C4-2B (cell line): ENCODE measurements around the gene FAM117A.
A peak's percentile ranks its signal among the peaks of the same experiment; 100 is the strongest.

ENCODE experiments used
- H3K27ac ChIP-seq: fragments of 450-650 bp; 2 replicates; pipeline ENCODE4 v1.5.1; 2017
- CTCF ChIP-seq: fragments of 450-650 bp; conservative IDR thresholded peaks from 2 replicates; pipeline ENCODE4 v1.5.1; 2017; ENCODE audit warnings: mild to moderate bottlenecking
- ZFX ChIP-seq: fragments of 450-650 bp; IDR thresholded peaks from 2 replicates; pipeline ENCODE4 v1.6.1; 2017

The FAM117A gene, protein sequence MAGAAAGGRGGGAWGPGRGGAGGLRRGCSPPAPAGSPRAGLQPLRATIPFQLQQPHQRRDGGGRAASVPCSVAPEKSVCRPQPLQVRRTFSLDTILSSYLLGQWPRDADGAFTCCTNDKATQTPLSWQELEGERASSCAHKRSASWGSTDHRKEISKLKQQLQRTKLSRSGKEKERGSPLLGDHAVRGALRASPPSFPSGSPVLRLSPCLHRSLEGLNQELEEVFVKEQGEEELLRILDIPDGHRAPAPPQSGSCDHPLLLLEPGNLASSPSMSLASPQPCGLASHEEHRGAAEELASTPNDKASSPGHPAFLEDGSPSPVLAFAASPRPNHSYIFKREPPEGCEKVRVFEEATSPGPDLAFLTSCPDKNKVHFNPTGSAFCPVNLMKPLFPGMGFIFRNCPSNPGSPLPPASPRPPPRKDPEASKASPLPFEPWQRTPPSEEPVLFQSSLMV

GRCh38 chr17:49763735-49764558 lies at the start of gene FAM117A:
TSS of gene FAM117A (minus strand) at chr17:49764131. CDS start at chr17:49764087, 44 bp downstream.
- TF ChIP-seq ZFX (no peak), CTCF (no peak)
- peak within 1 kb of the TSS; percentile 64 for H3K27ac ChIP-seq

DNA sequence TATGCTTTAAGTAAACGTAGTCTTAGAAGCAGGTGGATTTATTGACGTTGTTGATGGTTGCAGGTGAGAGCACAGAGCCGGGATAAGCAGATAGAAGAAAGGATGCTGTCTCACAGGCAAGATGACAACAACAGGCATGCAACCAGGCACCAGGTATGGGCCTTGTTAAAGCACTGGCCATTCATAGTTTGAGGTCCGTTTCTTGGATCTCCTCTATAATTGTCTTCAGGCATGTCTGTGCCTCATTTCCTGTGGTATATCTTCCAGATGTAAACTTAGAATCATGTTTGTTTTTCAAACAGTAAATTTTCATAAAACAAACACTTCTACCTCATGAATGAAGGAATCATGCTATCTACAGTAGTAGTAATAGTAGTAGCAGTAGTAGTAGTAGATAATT lies 45.1 kb upstream of the FAM117A start:
- no peak for TF ChIP-seq CTCF
- no peak for TF ChIP-seq ZFX
- H3K27ac ChIP-seq, result no peak overlapping the region

DNA sequence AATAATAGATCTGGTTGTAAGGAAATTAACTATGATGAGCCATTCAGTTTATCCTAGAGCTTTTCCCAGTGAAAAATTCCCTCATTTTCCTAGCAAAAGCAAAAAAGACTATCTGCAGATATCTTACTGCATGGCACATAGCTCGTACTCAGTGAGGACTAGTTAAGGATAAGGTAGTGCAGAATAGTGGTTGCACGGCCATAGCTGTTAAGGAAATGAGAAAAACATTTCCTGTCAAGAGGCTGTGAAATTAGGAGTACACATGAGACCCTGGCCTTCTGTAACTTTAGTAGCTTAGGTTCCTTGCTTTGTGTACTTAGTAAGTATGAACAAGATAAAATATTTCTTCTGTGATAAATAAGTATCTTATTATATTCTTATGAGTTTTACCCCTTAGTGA lies 34.8 kb upstream of the FAM117A start:
- no peak overlapping the region for H3K27ac ChIP-seq
- no peak for TF ChIP-seq ZFX
- TF ChIP-seq CTCF, result no peak

DNA sequence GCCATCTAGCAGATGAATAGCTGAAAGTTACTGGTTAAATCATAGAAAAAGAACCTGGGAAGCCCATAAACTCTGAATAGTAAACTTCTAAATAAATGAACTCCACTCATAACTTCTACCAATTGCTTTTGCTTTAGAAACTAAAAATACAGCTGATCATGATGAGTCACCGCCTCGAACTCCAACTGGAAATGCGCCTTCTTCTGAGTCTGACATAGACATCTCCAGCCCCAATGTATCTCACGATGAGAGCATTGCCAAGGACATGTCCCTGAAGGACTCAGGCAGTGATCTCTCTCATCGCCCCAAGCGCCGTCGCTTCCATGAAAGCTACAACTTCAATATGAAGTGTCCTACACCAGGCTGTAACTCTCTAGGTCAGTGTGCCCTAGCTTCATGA lies 34.3 kb upstream of the FAM117A start:
- no peak for TF ChIP-seq ZFX
- TF ChIP-seq CTCF, result no peak
- H3K27ac ChIP-seq, result no peak overlapping the region

DNA sequence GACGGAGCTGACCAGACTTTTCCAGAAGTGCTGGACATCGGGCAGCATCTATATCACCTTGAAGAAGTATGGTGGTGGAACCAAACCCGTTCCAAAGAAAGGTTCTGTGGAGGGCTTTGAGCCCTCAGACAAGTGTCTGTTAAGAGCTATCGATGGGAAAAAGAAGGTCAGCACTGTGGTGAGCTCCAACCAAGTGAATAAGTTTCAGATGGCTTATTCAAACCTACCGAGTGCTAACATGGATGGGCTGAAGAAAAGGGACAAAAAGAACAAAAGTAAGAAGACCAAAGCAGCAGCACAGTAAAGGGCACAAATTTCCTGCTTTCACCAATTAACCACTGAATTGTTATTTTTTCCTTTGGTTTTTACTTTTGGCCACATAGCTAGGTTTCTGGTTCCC lies 31.4 kb upstream of the FAM117A start:
- no peak overlapping the region for H3K27ac ChIP-seq
- TF ChIP-seq ZFX (no peak), CTCF (no peak)

GRCh38 chr17:49793309-49793708 lies 29.4 kb upstream of the FAM117A start:
- no peak for TF ChIP-seq ZFX
- TF ChIP-seq CTCF, result no peak
- no peak overlapping the region for H3K27ac ChIP-seq

DNA sequence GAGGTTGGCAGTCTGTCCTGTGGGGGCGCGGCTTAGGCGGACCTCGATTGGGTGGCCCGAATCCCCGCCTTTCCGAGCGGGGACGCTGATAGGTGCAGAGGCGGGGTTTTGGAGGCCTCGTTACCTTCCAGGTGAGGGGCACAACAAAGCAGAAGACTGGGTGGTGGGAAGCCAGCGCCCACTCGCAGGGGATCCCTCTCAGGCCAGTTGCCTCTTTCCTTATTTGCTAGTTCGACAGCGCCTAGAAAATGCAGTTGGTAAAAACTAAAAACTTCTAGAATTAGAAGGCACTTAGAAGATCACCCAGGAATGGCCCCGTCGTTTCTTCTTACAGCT lies 25.3 kb upstream of the FAM117A start:
- TF ChIP-seq CTCF, result no peak
- peak overlapping the region; percentile 99 for H3K27ac ChIP-seq
